ENCODE measurements around the gene PCDHGA2. TPM values are rescaled to one million over a fixed set of nuclear protein-coding genes. Genes with fewer than 3 reads are reported as not detected.
A peak's percentile ranks its signal among the peaks of the same experiment; 100 is the strongest.
"Not testable (repeated sequence)": the region's sequence is repeated elsewhere in the genome, so short reads cannot be mapped to it uniquely, and the experiment has no call there.

Gene PCDHGA2
- total RNA-seq, 4 donors from 2014 or later, result 0.66 to 1.5 (median 1.2) TPM

DNA sequence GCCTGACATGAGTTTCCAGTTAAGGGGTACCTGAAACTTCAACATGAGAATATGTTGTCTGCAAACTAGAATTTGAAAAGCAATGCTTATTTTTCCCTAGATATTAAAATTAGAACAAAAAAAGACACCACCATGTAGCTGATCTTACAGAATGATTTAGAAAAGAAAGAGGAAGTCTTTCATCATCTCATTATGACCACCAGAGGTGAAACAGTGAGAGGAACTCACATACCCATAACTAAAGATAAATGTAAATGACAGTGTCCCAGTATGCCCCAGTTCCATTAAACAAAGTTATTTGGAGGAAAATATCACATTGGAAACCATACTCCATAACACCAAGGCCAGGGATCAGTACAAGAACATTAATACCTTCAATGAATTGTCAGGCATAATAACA, 24.8 kb upstream of the PCDHGA2 start:
- H3K27me3 ChIP-seq, result no peaks in the 10 kb centered on the region
- no peak for DNase-seq
- peaks cover 0 to 34% of the 10 kb centered on the region in 2 donors for H3K36me3 ChIP-seq
- intact Hi-C loops (cut with DNase I; ENCODE audit: low total_unique reads), result no loop called here
- in situ Hi-C loops (cut with MboI; ENCODE audit: low sequenced_read_pairs in 4 of 4), result no loop called here
- peaks cover 10% of the 10 kb centered on the region in 2 donors for H3K4me1 ChIP-seq
- ATAC-seq, result no peak
- H3K9me3 ChIP-seq, result peaks cover 0 to 15% (median 7%) of the 10 kb centered on the region in 3 donors
- no peak overlapping the region for H3K27ac ChIP-seq
- H3K4me3 ChIP-seq, result no peak overlapping the region
- no peak for TF ChIP-seq POLR2A (IDR thresholded peaks at IDR 0.05)
- TF ChIP-seq, protein P1, sequence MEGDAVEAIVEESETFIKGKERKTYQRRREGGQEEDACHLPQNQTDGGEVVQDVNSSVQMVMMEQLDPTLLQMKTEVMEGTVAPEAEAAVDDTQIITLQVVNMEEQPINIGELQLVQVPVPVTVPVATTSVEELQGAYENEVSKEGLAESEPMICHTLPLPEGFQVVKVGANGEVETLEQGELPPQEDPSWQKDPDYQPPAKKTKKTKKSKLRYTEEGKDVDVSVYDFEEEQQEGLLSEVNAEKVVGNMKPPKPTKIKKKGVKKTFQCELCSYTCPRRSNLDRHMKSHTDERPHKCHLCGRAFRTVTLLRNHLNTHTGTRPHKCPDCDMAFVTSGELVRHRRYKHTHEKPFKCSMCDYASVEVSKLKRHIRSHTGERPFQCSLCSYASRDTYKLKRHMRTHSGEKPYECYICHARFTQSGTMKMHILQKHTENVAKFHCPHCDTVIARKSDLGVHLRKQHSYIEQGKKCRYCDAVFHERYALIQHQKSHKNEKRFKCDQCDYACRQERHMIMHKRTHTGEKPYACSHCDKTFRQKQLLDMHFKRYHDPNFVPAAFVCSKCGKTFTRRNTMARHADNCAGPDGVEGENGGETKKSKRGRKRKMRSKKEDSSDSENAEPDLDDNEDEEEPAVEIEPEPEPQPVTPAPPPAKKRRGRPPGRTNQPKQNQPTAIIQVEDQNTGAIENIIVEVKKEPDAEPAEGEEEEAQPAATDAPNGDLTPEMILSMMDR (IDR thresholded peaks at IDR 0.05 in 4 of 5, conservative IDR thresholded peaks at IDR 0.05 in 1 of 5), result no peak

DNA sequence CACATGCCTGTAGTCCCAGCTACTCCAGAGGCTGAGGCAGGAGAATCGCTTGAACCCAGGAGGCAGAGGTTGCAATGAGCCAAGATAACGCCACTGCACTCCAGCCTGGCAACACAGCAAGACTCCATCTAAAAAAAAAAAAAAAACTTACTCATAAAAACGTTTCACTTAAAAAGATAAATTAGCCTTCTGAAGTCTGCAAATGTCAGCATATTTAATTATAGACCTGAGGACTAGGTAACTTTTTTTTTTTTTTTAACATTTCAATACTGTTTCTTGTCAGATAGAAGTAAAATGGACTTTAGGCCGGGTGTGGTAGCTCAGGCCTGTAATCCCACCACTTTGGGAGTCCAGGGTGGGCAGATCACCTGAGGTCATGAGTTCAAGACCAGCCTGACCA, 21.6 kb upstream of the PCDHGA2 start:
- Histone ChIP-seq H3K9me3 (peaks cover 0 to 24% (median 17%) of the 10 kb centered on the region in 3 donors), H3K27ac (peak overlapping the region in 1 of 4 donors; percentile 85), H3K36me3 (peaks cover 3 to 46% of the 10 kb centered on the region in 2 donors), H3K4me1 (peaks cover 30 to 31% of the 10 kb centered on the region in 2 donors)
- intact Hi-C loops (cut with DNase I; ENCODE audit: low total_unique reads); H3K4me3 ChIP-seq; H3K27me3 ChIP-seq; DNase-seq; in situ Hi-C loops (cut with MboI; ENCODE audit: low sequenced_read_pairs in 4 of 4); ATAC-seq: not testable (repeated sequence)

DNA sequence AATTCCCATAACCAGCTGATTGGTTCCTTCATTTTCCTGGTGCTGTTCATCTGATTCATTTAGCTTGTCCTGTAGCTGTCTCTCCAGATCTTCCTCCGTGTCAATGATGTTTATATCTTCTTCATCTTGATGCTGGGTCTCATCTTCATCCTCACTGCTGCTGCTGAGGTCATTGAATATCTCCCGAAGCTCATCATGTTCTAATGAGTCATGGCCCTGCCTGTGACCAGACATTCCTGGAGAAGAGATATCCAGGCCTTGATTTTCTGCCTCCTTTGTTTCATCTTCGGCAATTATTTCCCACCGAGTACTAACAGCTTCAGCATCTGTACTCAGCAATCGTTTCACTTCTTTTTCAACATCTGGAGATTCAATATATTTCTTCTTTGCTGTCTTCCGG, 19.4 kb upstream of the PCDHGA2 start:
- Histone ChIP-seq H3K27ac (peak overlapping the region; percentile 85 to 97 (median 94)), H3K36me3 (peaks cover 3 to 46% of the 10 kb centered on the region in 2 donors), H3K4me3 (peak overlapping the region; percentile 62 to 86 (median 84))

DNA sequence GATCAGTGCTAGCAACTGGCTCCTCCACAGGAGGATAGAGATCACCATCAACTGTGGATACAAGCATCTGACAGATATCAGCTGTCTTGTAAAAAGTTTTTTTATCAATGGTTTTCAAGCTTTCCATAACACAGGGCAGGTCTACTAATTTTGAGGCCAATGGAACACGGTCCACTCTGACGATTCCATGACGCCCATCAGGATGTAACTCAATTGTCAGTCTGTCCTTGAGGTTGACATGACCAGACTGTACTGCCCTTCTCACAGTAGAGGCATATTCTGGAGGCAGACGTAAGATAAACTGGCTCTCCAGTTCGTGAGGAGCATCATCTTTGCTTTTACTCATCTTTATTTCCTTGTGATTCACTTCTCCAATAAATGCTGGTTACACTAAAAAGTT, 18.9 kb upstream of the PCDHGA2 start:
- no peak for ATAC-seq
- peaks cover 0 to 24% (median 17%) of the 10 kb centered on the region in 3 donors for H3K9me3 ChIP-seq
- no peak for DNase-seq
- TF ChIP-seq, protein P1 (IDR thresholded peaks at IDR 0.05 in 4 of 5, conservative IDR thresholded peaks at IDR 0.05 in 1 of 5), result no peak
- TF ChIP-seq POLR2A (IDR thresholded peaks at IDR 0.05), result no peak
- H3K36me3 ChIP-seq, result peaks cover 3 to 46% of the 10 kb centered on the region in 2 donors
- H3K4me1 ChIP-seq, result peaks cover 32 to 35% of the 10 kb centered on the region in 2 donors
- intact Hi-C loops (cut with DNase I; ENCODE audit: low total_unique reads), result loop anchor here (1.0 to 10.0 kb wide), 4 partner anchors 203 to 605 kb away; partner anchors contain the start of genes DELE1 and DIAPH1
- in situ Hi-C loops (cut with MboI; ENCODE audit: low sequenced_read_pairs in 4 of 4), result loop anchor here in 2 of 4 donors (10.0 kb wide), 1 partner anchor 245 kb away; no protein-coding TSS in a partner anchor
- no peaks in the 10 kb centered on the region for H3K27me3 ChIP-seq
- H3K4me3 ChIP-seq, result peak overlapping the region; percentile 62 to 86 (median 84)
- H3K27ac ChIP-seq, result peak overlapping the region; percentile 85 to 97 (median 94)

More for the DNA sequence above, 19.4 kb upstream of the PCDHGA2 start:
- intact Hi-C loops (cut with DNase I; ENCODE audit: low total_unique reads), result no loop called here
- ATAC-seq (no peak), DNase-seq (no peak)
- no peaks in the 10 kb centered on the region for H3K27me3 ChIP-seq
- in situ Hi-C loops (cut with MboI; ENCODE audit: low sequenced_read_pairs in 4 of 4), result no loop called here
- no peak for TF ChIP-seq POLR2A (IDR thresholded peaks at IDR 0.05)
- TF ChIP-seq, protein P1 (IDR thresholded peaks at IDR 0.05 in 4 of 5, conservative IDR thresholded peaks at IDR 0.05 in 1 of 5), result no peak
- H3K4me1 ChIP-seq, result peaks cover 32 to 35% of the 10 kb centered on the region in 2 donors
- H3K9me3 ChIP-seq, result peaks cover 0 to 24% (median 17%) of the 10 kb centered on the region in 3 donors

DNA sequence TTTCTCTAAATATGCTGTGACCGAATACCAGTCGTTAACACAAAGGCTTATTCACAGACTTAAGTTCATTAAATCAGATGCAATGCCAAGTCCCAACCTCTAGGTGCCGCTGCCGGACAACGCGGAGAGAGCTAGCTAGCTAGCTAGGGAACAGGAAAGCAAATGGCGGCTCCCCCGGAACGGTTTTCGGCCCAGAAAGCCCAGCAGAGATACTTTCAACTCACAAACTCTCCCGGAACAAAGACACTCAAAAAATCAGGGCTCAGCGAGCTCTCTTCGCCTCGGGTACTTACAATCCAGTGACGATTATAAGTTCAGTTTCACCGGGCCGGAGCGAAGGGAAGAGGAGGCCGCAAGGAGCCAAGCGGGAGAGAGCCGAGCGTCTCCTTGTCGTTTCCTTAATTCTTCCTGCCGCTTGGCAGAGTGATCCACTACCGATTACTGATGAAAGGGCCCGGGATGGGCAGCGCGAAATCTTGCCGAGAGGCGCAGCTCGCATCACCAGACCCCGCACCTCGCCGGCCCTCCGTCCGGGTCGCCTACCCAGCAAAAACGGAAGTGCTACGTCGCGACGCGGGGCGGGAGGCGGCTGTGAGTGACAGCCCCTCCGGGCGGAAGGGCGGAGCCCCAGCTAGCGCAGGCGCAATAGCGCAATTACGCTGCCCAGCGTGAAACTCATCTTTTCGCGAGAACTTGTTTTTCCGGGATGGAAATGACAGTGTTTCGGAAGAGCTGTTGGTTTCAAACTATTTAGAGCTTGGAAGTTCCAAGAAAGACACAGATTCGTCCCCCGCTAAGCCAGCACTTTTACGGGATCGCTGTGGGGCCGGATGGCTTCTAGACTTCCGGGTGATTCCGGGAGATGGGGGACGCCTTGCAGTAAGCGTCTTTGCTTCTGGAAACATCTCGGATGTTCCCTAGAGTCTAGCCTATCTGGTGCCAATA, 18.1 kb upstream of the PCDHGA2 start, which contains the start of gene TAF7:
Gene TAF7, minus strand, starts transcription at position 560 of the 945 bp plus-strand sequence. CDS start 740 bp downstream, outside the sequence.
- DNase-seq (peak; percentile 82 to 88), ATAC-seq (peak; percentile 94 to 97)
- peaks cover 0 to 24% (median 17%) of the 10 kb centered on the region in 3 donors for H3K9me3 ChIP-seq
- in situ Hi-C loops (cut with MboI; ENCODE audit: low sequenced_read_pairs in 4 of 4) (loop anchor here in 2 of 4 donors (10.0 kb wide), 1 partner anchor 244 kb away; no protein-coding TSS in a partner anchor), intact Hi-C loops (cut with DNase I; ENCODE audit: low total_unique reads) (loop anchor here (1.0 to 10.0 kb wide), 5 partner anchors 202 to 604 kb away; partner anchors contain the start of genes DELE1 and DIAPH1)
- TF ChIP-seq, protein P1 (IDR thresholded peaks at IDR 0.05 in 4 of 5, conservative IDR thresholded peaks at IDR 0.05 in 1 of 5), result peak; percentile 79 to 95 (median 88)
- TF ChIP-seq POLR2A (IDR thresholded peaks at IDR 0.05), result peak; percentile 99 to 100
- peaks cover 3 to 43% of the 10 kb centered on the region in 2 donors for H3K36me3 ChIP-seq
- peaks cover 32 to 35% of the 10 kb centered on the region in 2 donors for H3K4me1 ChIP-seq
- H3K27me3 ChIP-seq, result no peaks in the 10 kb centered on the region
- peak within 1 kb of the TSS; percentile 85 to 97 (median 94) for H3K27ac ChIP-seq
- H3K4me3 ChIP-seq, result peak within 1 kb of the TSS; percentile 62 to 86 (median 84)
